Measurements from ENCODE around the gene MRPL55.

The MRPL55 gene

DNA sequence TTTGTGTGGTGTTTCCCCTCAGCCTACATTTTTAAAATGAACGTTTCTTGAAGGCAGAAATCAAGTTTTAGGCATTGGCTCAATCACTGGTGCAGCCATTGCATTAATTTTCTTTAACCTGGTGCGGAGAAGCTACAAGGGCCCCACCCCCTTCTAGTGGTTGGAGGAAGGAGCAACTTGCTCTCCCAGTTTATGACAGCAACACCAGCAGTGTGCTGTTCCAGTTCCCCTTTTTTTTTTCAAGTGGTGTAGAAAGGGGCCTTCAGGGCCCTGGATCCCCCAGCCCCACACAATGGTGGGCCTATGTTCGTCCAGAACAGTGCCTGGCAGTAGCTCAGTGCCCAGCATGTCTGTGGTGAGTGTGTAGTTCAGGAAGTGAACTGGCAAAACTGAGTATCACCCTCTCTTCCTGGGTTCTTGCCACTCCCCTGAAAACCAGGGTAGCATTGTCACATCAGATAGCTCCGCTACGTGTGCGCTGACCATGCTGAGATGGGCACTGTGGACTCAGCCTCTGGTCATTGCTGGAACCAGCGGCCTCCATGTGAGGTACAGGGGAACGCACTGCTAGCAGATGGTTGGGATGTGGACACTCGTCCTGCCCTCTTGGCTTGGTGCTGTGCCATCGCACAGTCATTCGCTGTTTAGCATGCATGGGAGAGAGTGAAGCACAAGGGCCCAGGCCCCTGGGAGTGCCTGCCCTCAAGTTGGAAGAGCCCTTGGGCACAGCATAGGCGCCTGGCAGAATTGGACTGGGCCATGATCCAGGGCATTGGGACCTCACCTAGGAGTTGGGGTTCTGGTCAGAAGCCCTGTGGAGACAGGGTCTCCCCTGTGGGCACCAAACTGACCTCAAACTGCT, 19.3 kb downstream of the MRPL55 start:
- H3K27me3 ChIP-seq (ENCODE audit: control insufficient read depth, insufficient read depth, low read length), result no peaks in the 10 kb centered on the region
- H3K9me3 ChIP-seq (ENCODE audit: control insufficient read depth, insufficient read depth, low read length), result no peaks in the 10 kb centered on the region
- H3K4me3 ChIP-seq (ENCODE audit: low read depth, low read length), result no peak overlapping the region
- peaks cover 6% of the 10 kb centered on the region for H3K4me1 ChIP-seq (ENCODE audit: control insufficient read depth, insufficient read depth, low read length)
- no peak overlapping the region for H3K9ac ChIP-seq (ENCODE audit: low read depth, low read length)
- H3K36me3 ChIP-seq (ENCODE audit: control insufficient read depth, insufficient read depth, low read length), result peaks cover 18% of the 10 kb centered on the region
- H3K27ac ChIP-seq (ENCODE audit: low read depth, low read length), result no peak overlapping the region

DNA sequence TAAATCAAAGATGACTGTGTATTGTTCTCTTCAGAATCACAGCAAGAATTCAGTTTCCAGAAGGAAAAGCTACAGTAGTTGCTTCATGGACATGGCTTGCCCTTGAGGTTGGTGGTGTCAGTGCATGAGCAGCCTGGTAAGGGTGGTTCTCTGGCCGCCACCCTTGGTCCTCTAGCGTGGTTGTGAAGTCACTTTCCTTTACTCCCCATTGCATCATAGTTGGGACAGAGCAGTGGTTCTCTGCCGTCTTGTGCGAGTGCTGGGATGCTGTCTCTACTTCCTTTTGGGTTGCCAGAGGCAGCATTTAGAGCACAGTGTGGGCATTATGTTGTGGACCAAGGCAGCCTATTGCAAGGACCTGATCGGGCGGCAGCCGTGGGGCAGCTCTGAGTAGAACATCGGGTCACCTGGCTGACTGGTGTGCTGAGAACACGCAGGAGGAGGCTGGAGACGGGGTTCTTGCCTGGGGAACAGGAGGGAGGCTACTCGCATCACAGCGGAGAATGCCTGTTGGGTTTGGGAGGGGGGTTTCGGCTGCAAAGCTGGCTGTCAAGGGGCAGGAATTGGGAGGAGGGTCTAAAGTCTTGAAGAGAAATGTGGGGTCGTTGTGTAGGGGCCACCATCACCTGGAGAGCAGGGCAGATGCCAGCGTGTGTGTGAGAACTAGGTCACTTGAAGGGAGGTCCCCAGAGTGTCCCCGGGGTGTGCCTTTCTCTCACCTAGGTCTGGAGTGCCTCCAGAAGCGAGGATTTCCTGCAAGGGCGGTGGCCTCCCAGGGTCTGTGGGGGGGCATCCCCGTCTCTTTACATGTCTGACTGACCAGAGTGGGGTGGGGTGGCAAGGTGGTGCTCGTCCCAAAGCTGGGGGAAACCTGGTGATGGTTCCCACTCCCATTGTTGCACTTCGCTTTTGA, 20.3 kb downstream of the MRPL55 start:
- Histone ChIP-seq H3K9ac (ENCODE audit: low read depth, low read length) (no peak overlapping the region), H3K4me1 (ENCODE audit: control insufficient read depth, insufficient read depth, low read length) (peaks cover 15% of the 10 kb centered on the region), H3K4me3 (ENCODE audit: low read depth, low read length) (no peak overlapping the region), H3K36me3 (ENCODE audit: control insufficient read depth, insufficient read depth, low read length) (peaks cover 25% of the 10 kb centered on the region), H3K9me3 (ENCODE audit: control insufficient read depth, insufficient read depth, low read length) (no peaks in the 10 kb centered on the region), H3K27me3 (ENCODE audit: control insufficient read depth, insufficient read depth, low read length) (no peaks in the 10 kb centered on the region), H3K27ac (ENCODE audit: low read depth, low read length) (no peak overlapping the region)

DNA sequence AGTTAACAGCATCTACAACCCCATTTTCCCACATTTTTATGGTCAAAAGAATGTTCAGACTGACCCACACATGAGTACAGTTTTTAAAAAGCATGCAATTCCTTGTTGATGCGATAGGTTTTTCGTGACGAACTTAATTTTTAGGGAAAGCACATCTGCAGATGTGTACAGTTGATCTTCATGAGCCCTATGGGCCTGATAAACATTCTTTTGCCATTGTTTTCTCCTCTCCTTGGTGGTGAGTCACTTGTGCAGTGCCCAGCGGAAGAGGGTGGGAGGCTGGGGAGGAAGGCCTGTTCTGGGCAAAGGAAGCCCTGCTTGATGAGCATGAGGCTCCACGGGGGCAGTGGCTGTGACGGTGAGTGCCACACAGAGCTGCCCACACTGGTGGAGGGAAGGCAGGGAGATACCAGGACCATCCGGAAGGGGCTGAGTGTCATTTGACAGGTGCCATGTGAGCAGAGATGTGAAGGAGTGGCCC, 21.3 kb downstream of the MRPL55 start:
- Histone ChIP-seq H3K9ac (ENCODE audit: low read depth, low read length) (no peak overlapping the region), H3K27ac (ENCODE audit: low read depth, low read length) (no peak overlapping the region), H3K36me3 (ENCODE audit: control insufficient read depth, insufficient read depth, low read length) (peaks cover 25% of the 10 kb centered on the region), H3K4me1 (ENCODE audit: control insufficient read depth, insufficient read depth, low read length) (peaks cover 15% of the 10 kb centered on the region), H3K9me3 (ENCODE audit: control insufficient read depth, insufficient read depth, low read length) (no peaks in the 10 kb centered on the region), H3K4me3 (ENCODE audit: low read depth, low read length) (no peak overlapping the region), H3K27me3 (ENCODE audit: control insufficient read depth, insufficient read depth, low read length) (no peaks in the 10 kb centered on the region)

DNA sequence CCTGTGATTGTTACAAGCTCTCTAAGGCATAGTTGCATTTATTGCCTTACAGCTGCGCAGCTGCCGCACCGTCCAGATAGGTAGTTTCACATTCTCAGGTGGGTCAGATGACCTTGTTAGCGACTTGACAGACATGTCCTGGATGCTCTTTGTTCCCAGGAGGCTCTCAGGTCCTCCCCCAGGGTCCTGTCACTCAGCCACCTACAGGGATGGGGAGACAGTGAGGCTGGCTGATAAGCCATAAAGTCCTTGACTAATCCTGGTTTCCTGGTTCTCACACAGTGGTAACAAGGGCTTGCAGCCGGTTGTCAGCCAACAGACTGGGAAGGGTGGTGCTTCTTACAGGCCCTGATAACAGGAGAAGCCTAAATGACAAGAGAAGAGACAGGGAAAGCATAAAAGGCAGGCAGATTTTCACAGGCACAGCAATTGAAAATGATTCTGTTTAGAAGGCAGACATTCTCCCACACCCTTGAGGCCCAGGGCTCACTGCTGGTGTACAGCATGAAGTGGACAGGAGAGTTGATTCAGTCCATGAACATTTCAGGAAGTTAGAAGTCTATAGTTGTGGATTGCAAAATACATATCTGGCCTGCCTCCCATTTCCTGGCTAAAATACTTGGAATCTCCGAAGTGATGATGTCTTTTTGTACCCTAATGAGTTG, 23.7 kb downstream of the MRPL55 start:
- no peaks in the 10 kb centered on the region for H3K9me3 ChIP-seq (ENCODE audit: control insufficient read depth, insufficient read depth, low read length)
- H3K4me3 ChIP-seq (ENCODE audit: low read depth, low read length), result 0 out of 2 replicates have a peak overlapping the region, but pooled peaks have one; percentile 81
- H3K27me3 ChIP-seq (ENCODE audit: control insufficient read depth, insufficient read depth, low read length), result no peaks in the 10 kb centered on the region
- H3K36me3 ChIP-seq (ENCODE audit: control insufficient read depth, insufficient read depth, low read length), result peaks cover 22% of the 10 kb centered on the region
- no peak overlapping the region for H3K9ac ChIP-seq (ENCODE audit: low read depth, low read length)
- peaks cover 17% of the 10 kb centered on the region for H3K4me1 ChIP-seq (ENCODE audit: control insufficient read depth, insufficient read depth, low read length)
- peak overlapping the region; percentile 81 for H3K27ac ChIP-seq (ENCODE audit: low read depth, low read length)

DNA sequence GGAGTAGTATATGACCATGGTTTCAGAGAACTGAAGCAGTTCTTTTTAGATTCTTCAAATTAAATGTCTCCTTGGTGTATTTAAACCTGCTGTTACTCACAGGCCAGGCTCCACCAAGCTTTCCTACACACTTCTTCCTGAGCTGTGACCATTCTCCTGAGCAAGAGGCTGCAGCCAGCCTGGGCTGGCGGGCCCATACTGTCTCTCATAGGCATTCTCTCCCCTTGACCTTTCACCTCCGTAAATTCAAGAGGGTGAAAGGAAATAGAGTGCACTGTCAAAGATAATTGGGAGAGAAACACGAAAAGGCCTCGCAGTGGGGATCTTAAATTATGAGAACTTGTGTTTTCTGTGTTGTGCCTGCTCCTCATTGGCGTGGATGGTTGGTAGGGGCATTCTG, 24.3 kb downstream of the MRPL55 start:
- H3K9ac ChIP-seq (ENCODE audit: low read depth, low read length), result no peak overlapping the region
- H3K27ac ChIP-seq (ENCODE audit: low read depth, low read length), result peak overlapping the region; percentile 51
- no peaks in the 10 kb centered on the region for H3K27me3 ChIP-seq (ENCODE audit: control insufficient read depth, insufficient read depth, low read length)
- peaks cover 17% of the 10 kb centered on the region for H3K4me1 ChIP-seq (ENCODE audit: control insufficient read depth, insufficient read depth, low read length)
- H3K9me3 ChIP-seq (ENCODE audit: control insufficient read depth, insufficient read depth, low read length), result no peaks in the 10 kb centered on the region
- peak overlapping the region; percentile 81; the same call in 1 of the 2 replicates for H3K4me3 ChIP-seq (ENCODE audit: low read depth, low read length)
- H3K36me3 ChIP-seq (ENCODE audit: control insufficient read depth, insufficient read depth, low read length), result peaks cover 22% of the 10 kb centered on the region

DNA sequence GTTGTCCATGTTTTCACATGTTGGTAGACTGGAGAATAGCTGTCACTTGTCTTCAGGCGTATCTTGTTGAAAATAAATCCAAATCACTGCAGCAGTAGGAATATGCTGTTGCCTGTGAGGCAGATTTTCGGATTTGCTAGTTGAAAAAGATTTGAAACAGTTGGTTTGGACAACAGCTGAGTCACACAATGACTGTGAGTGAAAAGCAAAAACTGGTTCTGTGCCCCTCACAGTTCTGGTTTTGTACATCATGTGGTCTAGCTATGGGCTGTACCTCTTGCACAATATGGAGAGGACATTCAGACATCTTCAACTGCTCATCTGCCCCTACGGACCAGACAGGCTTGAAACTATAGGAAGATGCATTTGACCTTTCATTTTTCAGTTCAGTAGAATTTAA, 24.8 kb downstream of the MRPL55 start:
- peaks cover 4% of the 10 kb centered on the region; the same call in 1 of the 2 replicates for H3K27me3 ChIP-seq (ENCODE audit: control insufficient read depth, insufficient read depth, low read length)
- H3K9me3 ChIP-seq (ENCODE audit: control insufficient read depth, insufficient read depth, low read length), result no peaks in the 10 kb centered on the region
- H3K4me3 ChIP-seq (ENCODE audit: low read depth, low read length), result peak overlapping the region; percentile 81
- H3K4me1 ChIP-seq (ENCODE audit: control insufficient read depth, insufficient read depth, low read length), result peaks cover 17% of the 10 kb centered on the region
- H3K27ac ChIP-seq (ENCODE audit: low read depth, low read length), result peak overlapping the region; percentile 51
- H3K9ac ChIP-seq (ENCODE audit: low read depth, low read length), result peak overlapping the region; percentile 92; the same call in 1 of the 2 replicates
- peaks cover 20% of the 10 kb centered on the region for H3K36me3 ChIP-seq (ENCODE audit: control insufficient read depth, insufficient read depth, low read length)

DNA sequence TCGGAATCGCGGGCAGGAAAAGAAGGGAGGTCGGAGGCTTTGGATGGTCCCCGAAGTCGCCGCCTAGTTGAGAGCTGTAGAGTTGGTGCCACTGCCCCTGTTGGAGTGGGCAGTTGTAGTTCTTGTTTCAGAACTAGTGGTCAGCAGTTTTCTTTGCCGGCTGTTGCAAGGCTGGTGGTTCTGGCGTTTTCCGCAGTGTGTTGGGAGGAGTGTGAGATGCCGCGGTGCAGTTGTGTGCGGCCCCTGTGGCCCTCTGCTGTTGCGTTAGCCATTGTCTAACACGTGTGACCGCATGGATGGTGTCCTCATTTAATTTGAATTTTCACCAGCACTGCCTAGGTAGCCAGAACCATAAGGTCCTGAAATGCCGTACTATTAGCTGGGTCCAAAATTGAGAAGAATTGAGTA, 25.2 kb downstream of the MRPL55 start:
- Histone ChIP-seq H3K9me3 (ENCODE audit: control insufficient read depth, insufficient read depth, low read length) (no peaks in the 10 kb centered on the region), H3K36me3 (ENCODE audit: control insufficient read depth, insufficient read depth, low read length) (peaks cover 19% of the 10 kb centered on the region), H3K4me1 (ENCODE audit: control insufficient read depth, insufficient read depth, low read length) (peaks cover 17% of the 10 kb centered on the region), H3K9ac (ENCODE audit: low read depth, low read length) (peak overlapping the region; percentile 92), H3K27ac (ENCODE audit: low read depth, low read length) (peak overlapping the region; percentile 92), H3K4me3 (ENCODE audit: low read depth, low read length) (peak overlapping the region; percentile 81), H3K27me3 (ENCODE audit: control insufficient read depth, insufficient read depth, low read length) (peaks cover 9% of the 10 kb centered on the region)

DNA sequence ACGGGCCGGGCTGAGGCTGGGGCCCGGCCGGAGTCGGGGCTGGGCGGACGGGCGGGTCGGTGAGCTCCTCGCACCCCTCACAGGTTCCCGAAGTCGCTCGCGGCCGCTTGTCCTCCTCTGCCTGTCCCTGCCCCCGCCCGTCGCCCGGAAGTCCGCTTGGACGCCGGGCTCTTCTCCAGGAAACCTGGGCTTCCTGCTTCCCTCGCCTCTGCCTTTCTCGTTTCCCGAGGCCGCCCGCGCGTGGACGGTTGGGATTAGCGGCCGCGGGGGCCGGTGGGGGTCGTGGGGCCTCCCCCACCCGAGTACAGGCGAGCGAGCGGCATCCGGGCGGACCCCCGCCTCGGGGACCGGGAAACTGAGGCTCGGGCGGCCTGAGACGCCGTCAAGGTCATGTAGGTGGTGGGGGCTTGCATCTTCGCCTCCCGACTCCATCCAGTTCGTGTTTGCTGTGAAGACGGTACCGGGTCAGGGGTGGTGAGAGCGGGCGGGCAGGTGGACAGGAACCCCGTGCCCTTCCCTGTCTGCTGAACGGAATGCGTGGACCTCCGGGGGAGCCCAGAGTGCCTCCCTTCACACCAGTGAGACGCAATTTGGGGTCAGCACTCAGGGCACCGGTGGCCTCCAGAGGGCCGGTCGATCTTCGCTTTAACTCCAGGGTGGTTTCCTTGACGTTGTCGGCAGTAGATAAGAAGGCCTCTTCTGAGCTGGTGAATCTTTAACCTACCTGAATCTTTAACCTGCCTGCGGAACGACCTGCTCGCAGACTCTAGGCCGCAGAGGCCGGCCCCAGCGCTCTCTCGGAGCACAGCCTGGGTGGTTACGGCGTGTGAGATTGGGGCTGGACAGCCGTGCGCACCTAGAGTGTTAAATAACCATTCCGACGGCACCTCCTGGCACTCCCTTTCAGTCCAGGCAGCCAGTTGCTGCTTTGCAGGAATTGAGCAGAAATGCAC, 25.9 kb downstream of the MRPL55 start:
- peak overlapping the region; percentile 92 for H3K27ac ChIP-seq (ENCODE audit: low read depth, low read length)

DNA sequence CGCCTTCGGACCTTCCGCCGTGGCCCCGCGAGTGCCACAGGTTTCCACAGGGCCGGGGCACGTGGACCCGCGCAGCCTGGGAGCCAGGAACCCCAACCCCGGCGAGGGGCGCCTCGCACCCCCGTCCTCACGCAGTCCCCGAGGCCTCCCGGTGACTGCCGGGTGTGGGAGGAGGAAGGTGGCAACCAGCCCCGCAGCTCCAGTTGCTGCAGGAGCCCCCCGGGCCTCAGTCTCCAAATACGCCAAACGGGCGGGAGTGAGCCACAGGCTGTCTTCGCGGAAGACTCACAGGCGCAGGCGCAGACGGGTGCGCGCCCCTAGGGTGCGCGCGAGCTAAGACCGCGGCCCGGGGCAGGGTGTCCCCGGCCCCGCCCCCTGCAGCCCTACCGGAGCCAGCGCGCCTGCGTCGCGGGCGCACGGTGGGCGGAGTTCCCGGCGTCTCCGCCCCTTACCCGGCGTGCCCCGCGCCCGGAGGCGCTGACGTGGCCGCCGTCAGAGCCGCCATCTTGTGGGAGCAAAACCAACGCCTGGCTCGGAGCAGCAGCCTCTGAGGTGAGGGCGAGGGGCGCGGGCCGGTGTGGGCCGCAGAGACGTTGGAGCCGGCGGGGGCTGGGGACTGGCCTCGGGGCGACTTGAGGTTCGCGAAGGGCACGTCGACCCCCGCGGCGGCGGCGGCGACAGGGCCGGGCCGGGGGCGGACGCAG, 26.7 kb downstream of the MRPL55 start, which contains the start of gene ARF1:
Gene ARF1, plus strand, starts transcription at position 495 of the 704 bp plus-strand sequence. CDS start 14,407 bp downstream, outside the sequence.
- no peaks in the 10 kb centered on the region for H3K9me3 ChIP-seq (ENCODE audit: control insufficient read depth, insufficient read depth, low read length)
- peaks cover 10% of the 10 kb centered on the region; the same call in 1 of the 2 replicates for H3K36me3 ChIP-seq (ENCODE audit: control insufficient read depth, insufficient read depth, low read length)
- peak within 1 kb of the TSS; percentile 92 for H3K27ac ChIP-seq (ENCODE audit: low read depth, low read length)
- H3K27me3 ChIP-seq (ENCODE audit: control insufficient read depth, insufficient read depth, low read length), result peaks cover 24% of the 10 kb centered on the region
- peak within 1 kb of the TSS; percentile 81 for H3K4me3 ChIP-seq (ENCODE audit: low read depth, low read length)
- H3K9ac ChIP-seq (ENCODE audit: low read depth, low read length), result peak within 1 kb of the TSS; percentile 92
- H3K4me1 ChIP-seq (ENCODE audit: control insufficient read depth, insufficient read depth, low read length), result peaks cover 17% of the 10 kb centered on the region

More for the DNA sequence above, 25.9 kb downstream of the MRPL55 start:
- no peaks in the 10 kb centered on the region for H3K9me3 ChIP-seq (ENCODE audit: control insufficient read depth, insufficient read depth, low read length)
- peaks cover 13% of the 10 kb centered on the region for H3K36me3 ChIP-seq (ENCODE audit: control insufficient read depth, insufficient read depth, low read length)
- peaks cover 16% of the 10 kb centered on the region for H3K27me3 ChIP-seq (ENCODE audit: control insufficient read depth, insufficient read depth, low read length)
- peak overlapping the region; percentile 92 for H3K9ac ChIP-seq (ENCODE audit: low read depth, low read length)
- H3K4me1 ChIP-seq (ENCODE audit: control insufficient read depth, insufficient read depth, low read length), result peaks cover 17% of the 10 kb centered on the region
- peak overlapping the region; percentile 81 for H3K4me3 ChIP-seq (ENCODE audit: low read depth, low read length)

All from HUES48 (cell line).